Hematopoietic multipotent progenitor cell treated with erythropoietin and hydrocortisone succinate and interleukin-3 and kit ligand, for 6 days (in vitro differentiated cells): ENCODE results near the gene UAP1.
A peak's percentile ranks its signal among the peaks of the same experiment; 100 is the strongest.

Source experiments
- DNase-seq: peaks from one replicate; pipeline ENCODE4 v3.0.0-alpha.2; 2015

The UAP1 gene

GRCh38 chr1:162621256-162621655 lies 59.7 kb downstream of the UAP1 start:
- no peak for DNase-seq

GRCh38 chr1:162625679-162626078 lies 64.2 kb downstream of the UAP1 start:
- no peak for DNase-seq

GRCh38 chr1:162626094-162626493 lies 64.6 kb downstream of the UAP1 start:
- no peak for DNase-seq

GRCh38 chr1:162626761-162627160 lies 65.2 kb downstream of the UAP1 start:
- no peak for DNase-seq

GRCh38 chr1:162627662-162628296 lies 66.3 kb downstream of the UAP1 start:
- DNase-seq = peak; percentile 68

GRCh38 chr1:162629077-162629627 lies 67.6 kb downstream of the UAP1 start:
- no peak for DNase-seq

GRCh38 chr1:162629651-162630050 lies 68.1 kb downstream of the UAP1 start:
- DNase-seq = no peak

GRCh38 chr1:162631546-162632191 lies 70.1 kb downstream of the UAP1 start:
- DNase-seq = no peak

- DNase-seq = no peak
Measured at GRCh38 chr1:162632217-162632666, 70.7 kb downstream of the UAP1 start, which contains the start of gene DDR2. DDR2 (plus strand) TSS chr1:162632464; CDS start chr1:162719064, 86,600 bp downstream.

- no peak for DNase-seq
Measured at GRCh38 chr1:162632698-162633080, 71.2 kb downstream of the UAP1 start.

- no peak for DNase-seq
Measured at GRCh38 chr1:162633081-162633762, 71.7 kb downstream of the UAP1 start.

GRCh38 chr1:162635418-162635817 lies 73.9 kb downstream of the UAP1 start:
- DNase-seq = no peak

GRCh38 chr1:162639718-162640117 lies 78.2 kb downstream of the UAP1 start:
- DNase-seq = no peak

GRCh38 chr1:162641114-162641513 lies 79.6 kb downstream of the UAP1 start:
- DNase-seq = no peak

- DNase-seq = no peak
Measured at GRCh38 chr1:162644986-162645314, 83.4 kb downstream of the UAP1 start.

- DNase-seq = no peak
Measured at GRCh38 chr1:162645666-162646065, 84.1 kb downstream of the UAP1 start.

GRCh38 chr1:162649583-162649982 lies 88.1 kb downstream of the UAP1 start:
- DNase-seq = no peak
